GM13977 (cell line): ENCODE results near the gene LDLRAD4.

Source experiments
- DNase-seq: peaks from one replicate; pipeline ENCODE4 v3.0.0; 2012; ENCODE audit warnings: low spot score
- in situ Hi-C: fragments of 300-500 bp; cut with MboI; formaldehyde crosslinking; loops from one replicate; pipeline ENCODE4 v1.12.0; 2022; ENCODE audit warnings: low sequenced_read_pairs, low pct_unique_long_range_greater_than_20kb, mixed read lengths, inconsistent platforms; ENCODE audit not compliant: unreplicated experiment
- TF ChIP-seq, protein P1 (sequence below): IDR thresholded peaks from 2 replicates; pipeline ENCODE4 v1.5.1; 2012; ENCODE audit warnings: mild to moderate bottlenecking, control low read depth; ENCODE audit not compliant: insufficient read depth; ENCODE audit errors: extremely low read depth, missing control alignments

LDLRAD4 gene

DNA sequence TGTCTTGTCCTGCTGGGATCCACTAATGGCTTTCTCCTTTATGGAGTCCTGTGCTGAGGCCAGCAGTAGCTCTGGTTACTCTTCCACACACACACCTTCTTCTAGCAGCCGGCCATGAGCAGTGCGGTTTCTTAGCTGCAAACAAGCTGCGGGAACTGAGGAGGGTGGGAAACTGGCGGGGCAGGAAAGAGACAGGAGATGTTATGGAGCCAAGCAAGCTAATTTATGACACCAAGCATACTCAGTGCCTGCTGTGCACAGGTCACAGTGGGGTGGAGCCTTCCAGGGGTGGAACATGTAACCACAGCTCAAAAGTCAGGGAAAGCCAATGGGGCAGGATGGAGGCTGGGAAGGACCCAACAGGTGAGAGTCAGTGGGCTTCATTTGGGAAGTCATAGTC, 327.0 kb downstream of the LDLRAD4 start:
- TF ChIP-seq, protein P1, sequence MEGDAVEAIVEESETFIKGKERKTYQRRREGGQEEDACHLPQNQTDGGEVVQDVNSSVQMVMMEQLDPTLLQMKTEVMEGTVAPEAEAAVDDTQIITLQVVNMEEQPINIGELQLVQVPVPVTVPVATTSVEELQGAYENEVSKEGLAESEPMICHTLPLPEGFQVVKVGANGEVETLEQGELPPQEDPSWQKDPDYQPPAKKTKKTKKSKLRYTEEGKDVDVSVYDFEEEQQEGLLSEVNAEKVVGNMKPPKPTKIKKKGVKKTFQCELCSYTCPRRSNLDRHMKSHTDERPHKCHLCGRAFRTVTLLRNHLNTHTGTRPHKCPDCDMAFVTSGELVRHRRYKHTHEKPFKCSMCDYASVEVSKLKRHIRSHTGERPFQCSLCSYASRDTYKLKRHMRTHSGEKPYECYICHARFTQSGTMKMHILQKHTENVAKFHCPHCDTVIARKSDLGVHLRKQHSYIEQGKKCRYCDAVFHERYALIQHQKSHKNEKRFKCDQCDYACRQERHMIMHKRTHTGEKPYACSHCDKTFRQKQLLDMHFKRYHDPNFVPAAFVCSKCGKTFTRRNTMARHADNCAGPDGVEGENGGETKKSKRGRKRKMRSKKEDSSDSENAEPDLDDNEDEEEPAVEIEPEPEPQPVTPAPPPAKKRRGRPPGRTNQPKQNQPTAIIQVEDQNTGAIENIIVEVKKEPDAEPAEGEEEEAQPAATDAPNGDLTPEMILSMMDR, result no peak
- in situ Hi-C loops, result no loop called here
- no peak for DNase-seq

DNA sequence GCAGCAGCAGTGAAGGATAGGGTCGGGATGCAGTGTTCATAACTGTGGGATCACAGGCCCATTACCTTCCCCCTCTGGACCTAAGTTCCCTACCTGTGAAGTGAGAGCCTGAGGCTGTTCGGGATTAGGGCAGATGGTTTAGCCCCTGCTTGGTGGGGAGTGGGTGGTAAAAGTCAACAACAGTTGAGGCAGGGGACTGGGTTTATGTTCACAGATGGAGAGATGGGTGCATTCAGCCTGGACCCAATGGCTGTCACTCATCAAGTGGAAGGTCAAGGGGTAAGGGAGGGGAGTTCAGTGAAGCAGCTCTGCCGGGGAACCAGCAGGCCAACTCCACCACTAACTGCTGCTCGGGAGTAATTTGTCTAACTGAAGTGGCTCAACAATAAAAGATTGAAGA, 327.4 kb downstream of the LDLRAD4 start:
- in situ Hi-C loops, result no loop called here
- no peak for DNase-seq
- TF ChIP-seq, protein P1, result no peak

DNA sequence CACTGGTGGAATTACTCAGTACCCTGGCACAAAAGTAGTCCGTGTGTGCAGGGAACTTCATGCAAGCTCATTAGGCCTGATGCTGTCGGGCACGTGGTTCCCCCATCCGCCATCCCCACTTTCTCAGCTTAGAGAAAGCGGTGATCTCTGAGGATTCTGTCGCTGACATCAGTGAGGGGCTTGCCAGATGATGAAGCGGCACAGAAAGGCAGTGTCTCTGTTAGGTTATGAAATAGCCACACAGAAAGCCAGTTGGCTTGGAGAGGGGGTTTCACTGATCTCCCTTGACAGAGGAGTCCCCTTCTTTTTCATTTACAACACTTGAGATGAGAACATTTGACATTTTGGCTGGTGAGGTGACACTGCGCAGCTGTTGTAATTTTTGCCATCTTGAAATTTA, 328.1 kb downstream of the LDLRAD4 start:
- in situ Hi-C loops, result no loop called here
- TF ChIP-seq, protein P1, result no peak
- DNase-seq, result no peak

DNA sequence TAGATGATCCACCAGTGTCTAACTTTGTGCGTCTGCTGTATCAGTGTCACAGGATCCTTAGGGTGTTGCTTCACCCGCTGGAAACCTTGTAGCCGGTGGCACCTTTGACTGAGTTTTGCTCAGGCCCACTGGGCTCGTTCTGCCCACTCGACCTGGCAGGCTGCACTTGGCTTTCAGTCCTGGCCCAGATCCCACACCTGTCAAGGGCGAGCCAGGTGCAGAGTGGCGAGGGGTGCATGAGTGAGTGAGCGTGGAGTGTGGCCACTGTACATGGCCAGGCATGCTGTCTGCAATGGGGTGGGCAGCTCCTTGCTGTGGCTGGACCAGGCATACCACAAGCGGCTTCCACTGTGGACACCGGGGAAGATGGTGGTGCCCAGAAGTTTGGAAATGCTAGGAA, 328.8 kb downstream of the LDLRAD4 start:
- no peak for DNase-seq
- in situ Hi-C loops, result no loop called here
- TF ChIP-seq, protein P1, result no peak

DNA sequence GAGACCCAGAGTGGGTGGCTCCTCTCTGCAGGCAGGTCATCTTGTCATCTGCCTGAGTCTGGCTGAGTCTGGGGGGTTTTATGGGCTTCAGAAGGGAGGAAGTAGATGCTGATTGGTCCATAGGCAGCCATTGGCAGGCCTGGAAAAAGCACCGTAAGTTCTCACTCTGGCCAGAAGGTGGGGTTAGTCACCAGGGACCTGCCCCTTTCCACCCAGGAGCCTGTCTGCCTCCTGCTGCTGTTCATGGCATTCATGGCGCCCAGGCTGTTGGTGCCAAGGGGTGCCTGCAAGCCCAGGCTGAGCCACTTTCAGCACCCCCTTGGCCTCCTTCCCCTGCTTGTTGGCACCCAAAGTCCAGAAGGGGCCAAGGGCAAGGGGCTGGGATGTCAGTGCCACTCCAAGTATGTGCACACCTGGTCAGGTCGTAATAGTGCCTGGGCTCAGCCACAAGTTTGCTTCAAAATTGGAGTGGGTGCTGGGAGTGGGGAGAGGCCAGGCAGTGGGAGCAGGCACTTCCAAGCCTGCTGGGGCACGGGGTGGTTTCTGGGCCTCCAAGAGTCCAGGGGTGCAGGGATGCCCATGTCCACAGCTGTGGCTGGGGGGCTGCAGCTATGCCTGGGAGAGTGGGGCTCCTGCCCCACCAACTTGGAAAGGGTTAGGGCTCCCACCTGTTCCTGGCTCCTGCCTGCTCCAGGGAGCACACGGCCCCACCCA, 329.7 kb downstream of the LDLRAD4 start:
- DNase-seq, result no peak
- TF ChIP-seq, protein P1, result no peak

DNA sequence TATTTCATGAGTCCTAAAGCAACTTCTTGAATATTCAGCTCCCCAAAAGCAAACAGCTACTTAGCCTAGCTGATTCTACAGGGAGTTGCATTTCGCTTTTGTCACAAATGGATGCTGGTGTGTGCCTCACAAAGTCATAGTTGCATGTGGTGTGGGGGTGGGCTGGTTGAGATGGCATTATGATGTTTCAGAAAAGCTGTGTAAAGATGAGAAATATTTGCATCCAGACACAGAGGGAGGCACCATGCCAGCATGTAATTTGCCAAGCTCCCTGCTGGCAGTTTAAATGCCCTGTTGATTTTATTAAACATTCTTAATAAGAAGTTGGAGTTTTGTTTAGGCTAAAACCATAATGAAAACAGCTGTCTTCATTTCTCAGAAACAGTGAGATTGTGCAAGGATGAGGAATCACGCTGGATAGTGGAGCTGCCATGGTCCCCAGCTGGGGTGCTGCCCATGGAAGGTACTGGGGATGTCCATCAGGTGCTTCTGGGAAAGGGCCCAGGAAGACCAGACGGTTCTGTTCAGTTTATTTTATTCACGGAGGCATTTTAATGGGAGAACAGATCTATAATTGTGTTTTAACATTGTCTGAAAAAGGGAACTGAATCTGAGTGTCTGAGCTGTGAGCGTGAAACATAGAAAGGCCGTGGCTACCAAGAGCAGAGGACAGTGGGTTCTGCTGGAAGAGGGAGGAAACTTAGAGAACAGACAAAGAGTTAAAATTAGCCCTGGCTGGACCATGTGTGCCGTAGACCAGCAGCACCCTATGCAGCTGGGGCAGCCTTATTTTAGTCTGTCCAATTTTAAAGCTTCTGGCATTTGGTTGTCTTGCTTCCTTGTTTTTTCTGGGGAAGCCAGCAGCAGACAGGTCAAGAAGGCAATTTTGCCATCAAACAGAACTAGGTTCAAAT, 330.7 kb downstream of the LDLRAD4 start:
- in situ Hi-C loops, result no loop called here
- DNase-seq, result peak; percentile 51
- TF ChIP-seq, protein P1, result no peak

More for the DNA sequence above, 329.7 kb downstream of the LDLRAD4 start:
- in situ Hi-C loops, result no loop called here
